Fibroblast of mammary gland (primary cell): ENCODE measurements around the gene GADD45GIP1.

Experiments used
- DNase-seq: peaks from one replicate; pipeline ENCODE4 v3.0.0-alpha.2; 2010; ENCODE audit warnings: low read depth
- H3K4me3 ChIP-seq: 2 replicates; pipeline ENCODE4 v1.5.1; 2011; ENCODE audit warnings: low read depth, mild to moderate bottlenecking, low read length, moderate library complexity; ENCODE audit not compliant: control insufficient read depth
- CTCF ChIP-seq: conservative IDR thresholded peaks from 2 replicates; pipeline ENCODE4 v1.5.1; 2011; ENCODE audit warnings: low read depth, low read length, inconsistent platforms; ENCODE audit not compliant: control insufficient read depth, insufficient read depth

Gene GADD45GIP1

GRCh38 chr19:12994701-12995595, 37.9 kb upstream of the GADD45GIP1 start, which contains the start of gene NFIX:
NFIX (plus strand) TSS chr19:12995475; CDS start chr19:12995838, 363 bp downstream.
- no peak for DNase-seq
- H3K4me3 ChIP-seq: peak within 1 kb of the TSS; percentile 70
- TF ChIP-seq CTCF: no peak

- DNase-seq: no peak
- no peak overlapping the region for H3K4me3 ChIP-seq
- TF ChIP-seq CTCF: no peak
Measured at GRCh38 chr19:12993562-12993961, 36.5 kb upstream of the GADD45GIP1 start.

- TF ChIP-seq CTCF: no peak
- no peak for DNase-seq
- no peak overlapping the region for H3K4me3 ChIP-seq
Measured at GRCh38 chr19:12992729-12993128, 35.7 kb upstream of the GADD45GIP1 start.

GRCh38 chr19:12991296-12991695, 34.3 kb upstream of the GADD45GIP1 start:
- no peak overlapping the region for H3K4me3 ChIP-seq
- TF ChIP-seq CTCF: no peak
- no peak for DNase-seq

GRCh38 chr19:12990853-12991252, 33.8 kb upstream of the GADD45GIP1 start:
- no peak for DNase-seq
- TF ChIP-seq CTCF: no peak
- no peak overlapping the region for H3K4me3 ChIP-seq

GRCh38 chr19:12990431-12990830, 33.4 kb upstream of the GADD45GIP1 start:
- H3K4me3 ChIP-seq: no peak overlapping the region
- no peak for TF ChIP-seq CTCF
- no peak for DNase-seq
